Adrenal gland (tissue), 12 donors: Measurements from ENCODE around the gene LRRC46. TPM values are rescaled to one million over a fixed set of nuclear protein-coding genes. Genes with fewer than 3 reads are reported as not detected.

Source experiments
- DNase-seq, 7 donors: peaks; one replicate each; pipeline ENCODE4 v3.0.0-alpha.2; 2019 to 2020
- H3K27ac ChIP-seq, 5 donors: fragments of 200-600 bp; sonication (generic) in 4 of 5; 1 replicate in 3 of 5; 2 replicates in 2 of 5; pipeline versions ENCODE4 v1.5.1 to v1.8.0; 2016 to 2020; ENCODE audit warnings: mild to moderate bottlenecking in 1 of 5
- H3K27me3 ChIP-seq: fragments of 200-600 bp; 2 replicates; pipeline ENCODE4 v1.8.0; 2021
- H3K36me3 ChIP-seq, 2 donors: fragments of 200-600 bp; replicated peaks in 1 of 2; 1 replicate in 1 of 2; 2 replicates in 1 of 2; pipeline versions ENCODE4 v1.5.1 to v1.8.0; 2018 to 2022
- H3K4me1 ChIP-seq, 2 donors: fragments of 200-600 bp; replicated peaks in 1 of 2; 1 replicate in 1 of 2; 2 replicates in 1 of 2; pipeline versions ENCODE4 v1.5.1 to v1.8.0; 2018 to 2021
- H3K4me3 ChIP-seq, 4 donors: fragments of 200-600 bp; sonication (generic) in 3 of 4; one replicate each; pipeline ENCODE4 v1.5.1; 2016 to 2018
- H3K9me3 ChIP-seq, 3 donors: fragments of 200-600 bp; sonication (generic) in 1 of 3; replicated peaks in 1 of 3; 1 replicate in 2 of 3; 2 replicates in 1 of 3; pipeline versions ENCODE4 v1.5.1 to v1.8.0; 2016 to 2021
- POLR2A ChIP-seq, 2 donors: fragments of 450-650 bp; IDR thresholded peaks; one replicate each; pipeline ENCODE4 v1.6.1; 2017; ENCODE audit warnings: antibody characterized with exemption in 2 of 2, mild to moderate bottlenecking in 2 of 2, moderate library complexity in 1 of 2
- WGBS, 4 donors: extraction: QIAGEN DNeasy Blood & Tissue Kit in 2 of 4; methylation state at CpG; one replicate each; pipeline versions ENCODE4 v1.1.5 to v1.1.7; 2013 to 2017; 5-methylcytosine and 5-hydroxymethylcytosine counted together
- intact Hi-C, 2 donors: fragments of 100-400 bp; cut with DNase I; formaldehyde crosslinking; loops; one replicate each; pipeline versions ENCODE4 v1.14.1 to v1.15.0; 2022 to 2023
- polyA plus RNA-seq, 3 donors: library from polyadenylated mRNA; stranded (reverse); fragments of 200-250 nt in 2 of 3; fragments of 350-450 nt in 1 of 3; fragmentation: Illumina TruSeq in 1 of 3; extraction: RNeasy Lipid Tissue Mini Kit (QIAGEN cat#74804) in 1 of 3; gene quantifications; one replicate each; pipeline ENCODE4 v1.2.3, GENCODE V29; 2013 to 2014
- total RNA-seq, 9 donors: library from RNA; depleted of rRNA in 4 of 9; stranded (reverse); fragments of >200 nt in 4 of 9; fragments of 120-200 nt in 1 of 9; fragmentation: NEBNext Ultra II Directional in 1 of 9; extraction: Animal tissue kit (Norgen Biotek cat#: 25700) in 1 of 9; gene quantifications; one replicate each; pipeline versions ENCODE4 v1.1.0 to v1.2.4, GENCODE V29; 2013 to 2023
- TF ChIP-seq, protein P1 (sequence below), 6 experiments: fragments of 450-650 bp in 4 of 6; fragments of 200-600 bp in 2 of 6; sonication (generic) in 1 of 6; IDR thresholded peaks; 1 replicate in 5 of 6; 2 replicates in 1 of 6; pipeline versions ENCODE4 v1.5.1 to v1.8.0; 2016 to 2021; ENCODE audit warnings: antibody characterized with exemption in 6 of 6, mild to moderate bottlenecking in 2 of 6, moderate library complexity in 1 of 6
- donor health status: healthy with polysubstance abuse.
- donor health status: Bipolar disorder and iron deficiency.
- donor health status: DM: yes; HTN: yes; CAD: no.
- donor health status: DM: no; HTN: no; CAD: no.
- donor health status: DM: no; HTN: no; CAD: no.
- donor health status: DM: yes; HTN: yes; CAD: no.

LRRC46 gene
- total and polyA plus RNA-seq, 12 donors = 0.11 to 2.3 (median 0.61) TPM; not detected in 3

DNA sequence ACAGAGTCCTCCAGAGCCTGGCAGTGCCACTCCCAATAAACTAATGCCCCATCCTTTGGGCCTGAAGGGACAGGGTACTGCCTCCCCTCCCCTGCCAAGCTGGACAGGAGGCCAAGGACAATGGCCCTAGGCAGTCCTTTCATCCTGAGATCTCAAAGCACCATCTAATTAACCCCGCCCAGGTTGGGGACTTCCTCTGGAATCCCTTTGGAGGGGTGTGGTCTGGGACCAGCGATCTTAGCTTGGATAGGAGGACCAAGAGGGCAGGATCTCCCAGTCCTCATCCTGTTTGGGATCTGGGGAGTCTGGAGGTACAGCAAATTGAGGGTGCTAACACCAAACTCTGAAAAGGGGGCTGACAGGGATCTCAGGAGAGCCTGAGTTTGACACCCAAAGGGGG is 37.6 kb downstream of the LRRC46 start:
- H3K4me1 ChIP-seq = no peaks in the 10 kb centered on the region
- no peak overlapping the region for H3K27ac ChIP-seq
- H3K4me3 ChIP-seq = no peak overlapping the region
- H3K36me3 ChIP-seq = no peaks in the 10 kb centered on the region
- H3K27me3 ChIP-seq = peaks cover 22% of the 10 kb centered on the region
- intact Hi-C loops = no loop called here
- 27 to 56% (median 38%) methylated on average over 2 of the region's 2 CpGs for WGBS, 4 donors
- TF ChIP-seq POLR2A (IDR thresholded peaks at IDR 0.05) = no peak
- DNase-seq = no peak
- H3K9me3 ChIP-seq = no peaks in the 10 kb centered on the region

DNA sequence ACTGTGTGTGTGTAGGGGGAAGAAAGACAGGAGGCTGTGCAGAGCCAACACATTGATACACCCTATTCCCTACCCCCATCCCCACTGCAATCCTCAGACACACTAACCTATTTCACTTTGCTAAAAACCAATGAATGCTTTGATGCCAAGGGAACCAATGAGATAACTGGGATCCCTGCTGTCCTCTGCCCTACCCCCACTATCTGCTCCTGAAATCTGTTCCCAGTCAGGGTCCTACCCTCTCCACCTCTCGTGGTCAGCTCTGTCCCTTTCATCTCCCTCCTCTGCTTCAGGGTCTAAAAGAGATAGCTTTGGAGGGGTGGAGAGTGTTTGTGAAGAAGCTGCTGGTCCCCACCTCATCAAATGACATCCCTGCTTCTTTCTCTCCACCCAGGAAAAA is 38.6 kb downstream of the LRRC46 start:
- Histone ChIP-seq H3K4me3 (no peak overlapping the region), H3K27ac (no peak overlapping the region), H3K27me3 (peaks cover 22% of the 10 kb centered on the region), H3K4me1 (no peaks in the 10 kb centered on the region), H3K36me3 (no peaks in the 10 kb centered on the region), H3K9me3 (no peaks in the 10 kb centered on the region)
- intact Hi-C loops = no loop called here
- no peak for TF ChIP-seq POLR2A (IDR thresholded peaks at IDR 0.05)
- TF ChIP-seq, protein P1, sequence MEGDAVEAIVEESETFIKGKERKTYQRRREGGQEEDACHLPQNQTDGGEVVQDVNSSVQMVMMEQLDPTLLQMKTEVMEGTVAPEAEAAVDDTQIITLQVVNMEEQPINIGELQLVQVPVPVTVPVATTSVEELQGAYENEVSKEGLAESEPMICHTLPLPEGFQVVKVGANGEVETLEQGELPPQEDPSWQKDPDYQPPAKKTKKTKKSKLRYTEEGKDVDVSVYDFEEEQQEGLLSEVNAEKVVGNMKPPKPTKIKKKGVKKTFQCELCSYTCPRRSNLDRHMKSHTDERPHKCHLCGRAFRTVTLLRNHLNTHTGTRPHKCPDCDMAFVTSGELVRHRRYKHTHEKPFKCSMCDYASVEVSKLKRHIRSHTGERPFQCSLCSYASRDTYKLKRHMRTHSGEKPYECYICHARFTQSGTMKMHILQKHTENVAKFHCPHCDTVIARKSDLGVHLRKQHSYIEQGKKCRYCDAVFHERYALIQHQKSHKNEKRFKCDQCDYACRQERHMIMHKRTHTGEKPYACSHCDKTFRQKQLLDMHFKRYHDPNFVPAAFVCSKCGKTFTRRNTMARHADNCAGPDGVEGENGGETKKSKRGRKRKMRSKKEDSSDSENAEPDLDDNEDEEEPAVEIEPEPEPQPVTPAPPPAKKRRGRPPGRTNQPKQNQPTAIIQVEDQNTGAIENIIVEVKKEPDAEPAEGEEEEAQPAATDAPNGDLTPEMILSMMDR (IDR thresholded peaks at IDR 0.05) = no peak
- 32 to 52% (median 39%) methylated on average over 1 of the region's 1 CpG for WGBS, 4 donors
- no peak for DNase-seq

DNA sequence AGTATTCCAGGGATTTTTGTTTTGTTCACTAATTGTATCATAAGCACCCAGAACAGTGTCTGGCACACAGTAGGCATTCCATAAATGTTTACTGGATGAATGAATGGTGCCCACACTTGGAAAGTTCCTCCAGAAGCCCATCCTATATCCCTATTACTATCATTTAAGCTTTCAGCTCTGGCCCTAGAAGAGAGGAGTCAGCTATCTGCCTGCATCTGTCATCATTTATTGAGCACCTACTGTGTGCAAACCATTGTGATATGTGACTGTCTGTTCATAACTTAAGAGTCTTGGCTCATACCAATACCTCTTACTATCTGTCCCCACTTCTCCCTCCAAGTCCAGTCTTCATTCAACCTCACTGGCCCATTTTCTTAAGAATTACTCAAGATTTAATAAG is 39.6 kb downstream of the LRRC46 start:
- no peak for TF ChIP-seq POLR2A (IDR thresholded peaks at IDR 0.05)
- TF ChIP-seq, protein P1 (IDR thresholded peaks at IDR 0.05) = no peak
- no peak for DNase-seq
- Histone ChIP-seq H3K36me3 (no peaks in the 10 kb centered on the region), H3K4me3 (no peak overlapping the region), H3K27ac (no peak overlapping the region), H3K27me3 (peaks cover 28% of the 10 kb centered on the region), H3K9me3 (no peaks in the 10 kb centered on the region), H3K4me1 (no peaks in the 10 kb centered on the region)
- intact Hi-C loops = no loop called here

DNA sequence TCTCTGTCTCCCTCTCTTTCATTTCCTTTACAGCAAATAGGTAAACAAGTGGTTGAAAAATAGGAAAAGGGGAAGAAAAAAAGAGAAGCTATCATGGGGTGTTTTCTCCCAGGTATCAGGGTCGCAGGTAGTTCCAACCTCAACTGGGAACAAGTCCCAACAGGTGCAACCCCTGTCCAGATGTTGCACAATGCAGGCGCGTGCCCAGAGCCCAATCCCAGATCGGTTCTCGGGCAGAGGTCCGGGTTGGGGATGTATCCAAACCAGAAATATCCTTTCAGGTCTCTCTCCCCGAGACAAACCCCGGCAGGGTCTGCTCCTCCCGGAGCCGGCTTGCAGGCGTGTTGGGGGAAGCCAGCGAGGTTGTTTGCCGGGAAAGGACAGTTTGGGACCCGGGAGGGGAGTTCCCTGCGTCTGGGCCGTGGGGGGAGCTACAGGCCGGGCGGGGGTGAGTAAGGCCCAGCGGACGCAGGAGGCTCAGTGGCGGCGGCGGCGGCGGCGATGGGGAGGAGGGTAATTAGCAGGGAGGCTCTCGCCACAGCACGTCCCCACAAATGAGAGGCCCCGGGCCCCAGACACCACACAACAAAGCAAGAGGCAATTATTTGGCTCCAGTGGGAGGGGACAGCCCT is 40.7 kb downstream of the LRRC46 start:
- peaks cover 0 to under 1% of the 10 kb centered on the region in 2 donors for H3K4me1 ChIP-seq
- TF ChIP-seq, protein P1 (IDR thresholded peaks at IDR 0.05) = no peak
- TF ChIP-seq POLR2A (IDR thresholded peaks at IDR 0.05) = no peak
- peaks cover 25% of the 10 kb centered on the region for H3K27me3 ChIP-seq
- no peak overlapping the region for H3K4me3 ChIP-seq
- no peak for DNase-seq
- no peaks in the 10 kb centered on the region for H3K36me3 ChIP-seq
- no peak overlapping the region for H3K27ac ChIP-seq
- intact Hi-C loops = no loop called here
- no peaks in the 10 kb centered on the region for H3K9me3 ChIP-seq
- 48 to 71% (median 63%) methylated on average over 8 to 29 of the region's 29 CpGs for WGBS, 4 donors

DNA sequence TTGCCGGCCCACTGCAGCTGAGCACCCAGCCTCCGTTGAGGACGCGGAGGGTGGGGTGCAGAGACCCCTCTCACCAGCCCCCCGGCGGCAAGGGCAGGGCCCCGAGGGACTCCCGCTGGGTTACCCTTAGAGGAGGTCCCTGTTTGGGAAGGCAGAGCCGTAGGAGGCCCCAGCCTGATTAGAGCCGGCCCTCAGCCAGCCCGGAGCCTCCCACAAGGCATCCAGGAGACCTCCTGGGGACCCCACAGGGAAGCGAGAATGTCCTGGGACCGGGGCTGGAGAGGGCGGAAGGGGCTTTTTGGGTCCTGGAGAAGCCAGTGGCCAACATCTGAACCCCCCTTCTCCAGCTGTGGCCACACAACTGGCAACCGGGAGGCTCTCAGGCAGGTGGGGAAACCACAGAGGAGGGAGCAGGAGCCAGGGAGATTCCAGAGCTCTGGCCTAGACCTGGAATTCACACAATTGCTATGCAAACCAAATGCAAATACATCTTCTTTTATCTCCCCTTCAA is 41.2 kb downstream of the LRRC46 start:
- TF ChIP-seq, protein P1 (IDR thresholded peaks at IDR 0.05) = no peak
- TF ChIP-seq POLR2A (IDR thresholded peaks at IDR 0.05) = no peak
- no peaks in the 10 kb centered on the region for H3K9me3 ChIP-seq
- no peak overlapping the region for H3K27ac ChIP-seq
- no peak for DNase-seq
- no peaks in the 10 kb centered on the region for H3K36me3 ChIP-seq
- peaks cover 1 to 6% of the 10 kb centered on the region in 2 donors for H3K4me1 ChIP-seq
- H3K27me3 ChIP-seq = peaks cover 25% of the 10 kb centered on the region
- intact Hi-C loops = no loop called here
- whole genome bisulfite sequencing, 4 donors = 53 to 77% (median 67%) methylated on average over 4 to 15 of the region's 15 CpGs
- H3K4me3 ChIP-seq = no peak overlapping the region
